GM13977 (cell line): ENCODE data around the gene TLR3.

Experiments used
- DNase-seq: peaks from one replicate; pipeline ENCODE4 v3.0.0; 2012; ENCODE audit warnings: low spot score
- in situ Hi-C: fragments of 300-500 bp; cut with MboI; formaldehyde crosslinking; loops from one replicate; pipeline ENCODE4 v1.12.0; 2022; ENCODE audit warnings: low sequenced_read_pairs, low pct_unique_long_range_greater_than_20kb, mixed read lengths, inconsistent platforms; ENCODE audit not compliant: unreplicated experiment
- TF ChIP-seq, protein P1 (sequence below): IDR thresholded peaks from 2 replicates; pipeline ENCODE4 v1.5.1; 2012; ENCODE audit warnings: mild to moderate bottlenecking, control low read depth; ENCODE audit not compliant: insufficient read depth; ENCODE audit errors: extremely low read depth, missing control alignments

Gene TLR3

GRCh38 chr4:186092296-186092695 lies 23.3 kb downstream of the TLR3 start:
- no peak for DNase-seq
- TF ChIP-seq, protein P1, sequence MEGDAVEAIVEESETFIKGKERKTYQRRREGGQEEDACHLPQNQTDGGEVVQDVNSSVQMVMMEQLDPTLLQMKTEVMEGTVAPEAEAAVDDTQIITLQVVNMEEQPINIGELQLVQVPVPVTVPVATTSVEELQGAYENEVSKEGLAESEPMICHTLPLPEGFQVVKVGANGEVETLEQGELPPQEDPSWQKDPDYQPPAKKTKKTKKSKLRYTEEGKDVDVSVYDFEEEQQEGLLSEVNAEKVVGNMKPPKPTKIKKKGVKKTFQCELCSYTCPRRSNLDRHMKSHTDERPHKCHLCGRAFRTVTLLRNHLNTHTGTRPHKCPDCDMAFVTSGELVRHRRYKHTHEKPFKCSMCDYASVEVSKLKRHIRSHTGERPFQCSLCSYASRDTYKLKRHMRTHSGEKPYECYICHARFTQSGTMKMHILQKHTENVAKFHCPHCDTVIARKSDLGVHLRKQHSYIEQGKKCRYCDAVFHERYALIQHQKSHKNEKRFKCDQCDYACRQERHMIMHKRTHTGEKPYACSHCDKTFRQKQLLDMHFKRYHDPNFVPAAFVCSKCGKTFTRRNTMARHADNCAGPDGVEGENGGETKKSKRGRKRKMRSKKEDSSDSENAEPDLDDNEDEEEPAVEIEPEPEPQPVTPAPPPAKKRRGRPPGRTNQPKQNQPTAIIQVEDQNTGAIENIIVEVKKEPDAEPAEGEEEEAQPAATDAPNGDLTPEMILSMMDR, result no peak
- in situ Hi-C loops, result no loop called here

- no peak for DNase-seq
- TF ChIP-seq, protein P1, result no peak
- in situ Hi-C loops, result no loop called here
Measured at GRCh38 chr4:186095406-186095805, 26.4 kb downstream of the TLR3 start.

GRCh38 chr4:186096681-186097165 lies 27.8 kb downstream of the TLR3 start:
- TF ChIP-seq, protein P1, result no peak
- in situ Hi-C loops, result no loop called here
- DNase-seq, result no peak

DNA sequence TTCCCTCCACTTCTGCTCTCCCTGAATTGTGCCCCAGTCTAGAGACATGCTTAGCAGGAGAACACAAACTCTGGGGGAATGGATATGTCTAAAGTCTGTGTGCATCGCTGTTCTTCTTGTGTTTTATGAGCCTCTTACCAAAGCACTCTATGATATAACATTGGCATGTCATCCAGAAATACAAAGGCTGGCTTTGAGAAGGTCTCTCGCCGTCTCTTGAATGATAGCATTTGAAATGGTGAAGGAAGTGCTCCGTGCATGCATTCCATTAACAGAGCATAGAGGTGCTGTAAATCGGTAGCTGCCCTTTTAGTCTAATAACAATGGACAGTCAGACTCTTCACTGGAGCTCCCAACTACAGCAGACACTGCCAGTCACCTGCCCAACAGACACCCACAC lies 28.4 kb downstream of the TLR3 start:
- no peak for DNase-seq
- in situ Hi-C loops, result no loop called here
- TF ChIP-seq, protein P1, result no peak

GRCh38 chr4:186102931-186103330 lies 34.0 kb downstream of the TLR3 start:
- no peak for DNase-seq
- TF ChIP-seq, protein P1, result no peak
- in situ Hi-C loops, result no loop called here

DNA sequence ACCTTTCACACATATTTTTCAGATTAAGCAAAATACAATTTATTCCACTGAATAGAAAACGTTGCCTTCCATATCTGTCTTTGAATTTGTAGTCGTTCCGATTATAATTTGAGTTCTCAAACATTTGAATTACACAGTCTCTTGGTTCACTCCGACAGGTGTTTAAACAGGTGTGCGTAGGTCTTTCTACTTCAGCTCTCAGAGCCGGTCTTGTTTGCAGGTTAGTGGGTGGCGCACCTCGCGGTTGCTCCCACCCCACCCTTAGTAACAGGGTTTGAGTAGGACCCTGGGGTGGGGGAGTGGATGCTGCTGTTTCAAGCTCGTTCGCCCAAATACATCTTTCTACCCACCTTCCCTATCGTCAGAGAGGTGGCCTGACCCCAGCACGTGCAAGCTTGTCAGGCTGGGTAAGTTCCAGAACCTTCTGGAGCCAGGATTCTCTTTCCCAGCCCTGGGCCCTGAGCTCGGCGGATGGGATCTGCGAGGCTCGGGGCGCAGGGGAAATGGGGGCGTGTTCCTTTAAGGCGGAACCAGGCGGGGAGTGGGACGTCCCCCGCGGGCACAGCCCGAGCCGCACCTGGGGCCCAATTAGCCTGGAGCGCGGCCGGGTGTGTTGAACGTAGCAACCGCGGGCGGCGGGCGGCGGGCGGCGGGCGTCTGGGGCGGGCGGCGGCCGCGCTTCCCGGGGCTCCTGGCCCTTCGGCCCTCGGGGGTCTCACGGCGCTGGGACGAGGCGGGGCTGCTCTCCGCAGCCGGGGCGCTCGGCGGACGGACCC lies 35.3 kb downstream of the TLR3 start, which contains the start of gene FAM149A:
TSS of gene FAM149A (plus strand) at position 591 of the 776 bp plus-strand sequence.
- TF ChIP-seq, protein P1, result no peak
- in situ Hi-C loops, result no loop called here
- DNase-seq, result peak; percentile 57
